GM21825 (cell line): ENCODE measurements around the gene NCS1.

ENCODE experiments used
- ATAC-seq: cut with Tn5 transposase; IDR thresholded peaks from one replicate; pipeline ENCODE4 v1.9.1; 2021; ENCODE audit warnings: mild to moderate bottlenecking, moderate library complexity; ENCODE audit not compliant: unreplicated experiment

The NCS1 gene

GRCh38 chr9:130284690-130285089 lies 112.5 kb downstream of the NCS1 start:
- ATAC-seq = no peak

GRCh38 chr9:130285271-130285670 lies 113.1 kb downstream of the NCS1 start:
- ATAC-seq = no peak

- ATAC-seq = no peak
Measured at GRCh38 chr9:130286072-130286770, 114.0 kb downstream of the NCS1 start.
